ENCODE data around the gene GABBR2.

The GABBR2 gene

GRCh38 chr9:98708933-98709911 is at the start of gene GABBR2:
Gene GABBR2, minus strand, starts transcription at chr9:98708935. Its CDS starts 198 bp downstream, at chr9:98708737.
- DNase-seq: no peak

DNA sequence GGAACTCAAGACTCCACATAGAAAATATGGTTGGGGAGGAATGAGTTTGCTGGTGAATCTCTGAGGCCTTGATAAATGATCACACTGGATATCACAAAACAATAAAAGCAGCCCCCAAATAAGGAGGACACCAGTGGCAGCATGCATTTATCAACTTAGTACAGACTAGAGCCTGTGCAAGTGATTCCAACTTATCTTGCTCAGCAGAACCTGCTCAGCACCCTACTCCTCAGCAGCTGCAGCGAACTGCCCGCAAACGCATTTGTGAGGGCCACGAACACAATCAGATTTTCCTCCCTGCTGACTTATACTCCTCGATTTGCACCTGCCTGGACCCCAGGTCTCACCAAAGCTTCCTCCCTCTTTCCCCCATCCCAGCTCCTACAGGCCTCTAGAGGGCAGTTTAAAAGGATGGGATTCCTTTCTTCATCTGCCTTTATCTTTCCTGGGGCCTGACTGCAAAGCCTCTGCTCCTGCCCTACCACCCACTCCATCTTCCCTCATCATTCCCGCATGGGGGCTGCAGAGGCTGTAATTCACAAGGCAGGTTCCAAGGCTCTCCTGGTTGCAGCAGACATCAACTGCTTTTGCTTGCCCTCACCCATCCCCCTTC is 46.4 kb upstream of the GABBR2 start:
- DNase-seq: no peak

DNA sequence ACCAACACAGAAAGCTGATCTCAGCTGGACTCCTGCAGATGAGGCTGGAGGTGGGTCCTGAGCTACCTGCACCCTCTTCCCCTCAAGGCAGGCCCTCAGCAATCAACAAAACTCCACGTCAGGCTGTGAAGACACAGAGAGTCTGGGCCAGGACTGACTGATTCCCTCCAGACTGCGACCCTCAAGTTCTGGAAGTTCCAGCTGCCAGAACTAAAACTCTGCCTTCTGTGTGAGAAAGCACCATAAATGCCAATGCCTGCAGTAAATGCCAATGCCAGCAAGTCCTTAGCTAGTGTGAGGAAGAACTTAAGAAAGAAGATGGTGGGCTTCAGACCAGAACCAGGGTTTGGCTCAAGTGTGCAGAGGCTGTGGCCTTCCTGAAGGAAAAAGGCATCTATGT is 42.5 kb upstream of the GABBR2 start:
- DNase-seq: no peak

DNA sequence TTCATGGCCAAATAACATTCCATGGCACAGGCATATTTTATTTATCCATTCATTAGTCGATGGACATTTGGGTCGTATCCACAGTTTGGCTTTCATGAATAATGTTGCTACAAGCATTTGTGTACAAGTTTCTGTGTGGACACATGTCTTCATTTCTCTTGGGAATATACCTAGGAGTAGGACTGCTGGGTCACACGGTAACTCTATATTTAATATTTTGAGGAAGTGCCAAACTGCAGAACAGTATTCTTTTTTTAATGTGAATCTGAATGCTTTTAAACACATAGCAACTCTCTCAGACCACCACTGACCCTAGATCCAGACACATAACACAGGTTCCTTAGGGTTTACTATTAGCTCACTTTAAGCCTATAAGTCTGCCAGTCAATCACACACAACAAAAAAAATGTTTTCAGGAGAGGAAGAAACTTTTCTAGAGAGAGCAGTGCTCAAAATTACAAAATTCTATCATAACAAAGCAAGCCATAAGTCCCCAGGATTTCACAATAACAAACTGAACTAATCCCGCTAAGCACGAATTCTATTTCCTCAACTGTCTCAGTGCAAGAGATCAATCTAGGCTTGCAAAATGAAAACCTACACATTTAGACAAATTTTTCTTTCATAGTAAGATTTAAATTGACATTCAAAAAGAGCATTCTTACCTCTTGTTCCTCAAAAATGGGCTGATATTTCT is 41.8 kb upstream of the GABBR2 start:
- DNase-seq: no peak

DNA sequence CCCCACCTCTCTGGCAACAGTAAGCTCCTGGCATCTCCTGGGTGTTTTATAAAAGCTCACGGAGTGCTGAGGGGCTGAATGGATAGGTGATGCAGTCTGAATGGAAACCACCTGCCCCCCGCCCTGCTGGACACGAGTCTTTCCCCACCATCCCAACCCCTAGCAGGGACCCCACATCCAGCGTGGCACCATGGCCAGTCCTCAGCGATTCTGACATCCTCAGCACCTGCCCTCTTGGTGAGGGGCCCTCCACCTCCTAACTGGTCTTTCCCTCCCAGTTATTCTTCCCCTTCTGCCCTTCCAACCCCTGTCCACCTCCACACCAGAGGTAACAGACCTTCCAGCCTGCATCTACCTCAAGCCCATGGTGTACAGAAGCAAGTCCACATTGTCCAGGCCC is 38.7 kb upstream of the GABBR2 start:
- DNase-seq: no peak

- no peak for DNase-seq
Measured at GRCh38 chr9:98745470-98745869, 36.7 kb upstream of the GABBR2 start.

- DNase-seq: no peak
Measured at GRCh38 chr9:98743818-98744611, 35.3 kb upstream of the GABBR2 start.

DNA sequence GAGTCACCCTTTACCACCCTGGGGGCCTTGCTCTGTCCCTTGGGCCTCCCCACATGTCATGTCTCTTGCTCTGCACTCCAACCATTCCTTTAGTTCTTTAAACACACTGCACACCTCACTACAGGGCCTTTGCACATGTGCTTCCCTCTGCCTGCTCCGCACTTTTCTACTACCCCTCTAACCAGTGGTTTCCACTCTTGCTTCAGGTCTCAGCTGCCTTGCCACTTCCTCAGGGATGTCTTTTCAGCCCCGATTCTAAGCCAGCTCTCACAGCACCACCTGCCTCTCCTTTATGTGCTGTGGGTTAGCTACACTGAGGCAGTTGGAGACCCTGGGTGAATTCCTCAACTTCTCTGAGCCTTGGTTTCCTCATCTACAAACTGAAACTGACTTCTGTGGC is 34.6 kb upstream of the GABBR2 start:
- DNase-seq: no peak

GRCh38 chr9:98742325-98743280 is 33.9 kb upstream of the GABBR2 start:
- no peak for DNase-seq

DNA sequence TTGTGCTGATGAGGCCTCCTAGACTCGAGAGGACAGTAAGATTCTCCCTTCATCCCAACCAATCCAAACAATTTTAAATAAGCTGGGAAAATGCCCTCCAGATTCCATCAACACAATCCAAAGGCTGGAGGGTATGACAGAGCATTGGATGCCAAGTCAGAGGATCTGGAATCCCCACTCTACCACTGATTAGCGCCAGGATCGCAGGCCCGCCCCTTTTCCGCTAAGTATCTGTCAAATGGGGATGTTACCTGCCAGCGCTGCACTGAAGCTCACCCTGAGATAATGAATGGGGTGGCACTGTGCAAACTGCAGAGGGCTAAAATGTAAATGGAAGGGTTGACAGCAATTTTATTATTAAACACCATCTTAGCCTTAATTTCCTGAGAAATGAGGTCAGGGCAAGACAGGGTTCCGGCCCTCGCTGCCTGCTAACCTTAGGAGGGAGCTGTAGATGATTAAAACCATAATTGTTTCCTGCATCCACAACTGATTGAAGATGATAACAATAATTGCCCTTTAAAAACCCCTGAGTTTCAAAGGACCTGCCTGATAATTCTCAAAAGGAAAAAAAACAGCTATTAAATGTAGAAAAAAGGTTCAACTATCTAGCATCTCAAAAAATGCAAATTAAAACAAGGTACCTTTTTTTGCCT is 31.6 kb upstream of the GABBR2 start:
- no peak for DNase-seq

- DNase-seq: no peak
Measured at GRCh38 chr9:98738741-98739140, 30.0 kb upstream of the GABBR2 start.

GRCh38 chr9:98736226-98736625 is 27.5 kb upstream of the GABBR2 start:
- DNase-seq: no peak

DNA sequence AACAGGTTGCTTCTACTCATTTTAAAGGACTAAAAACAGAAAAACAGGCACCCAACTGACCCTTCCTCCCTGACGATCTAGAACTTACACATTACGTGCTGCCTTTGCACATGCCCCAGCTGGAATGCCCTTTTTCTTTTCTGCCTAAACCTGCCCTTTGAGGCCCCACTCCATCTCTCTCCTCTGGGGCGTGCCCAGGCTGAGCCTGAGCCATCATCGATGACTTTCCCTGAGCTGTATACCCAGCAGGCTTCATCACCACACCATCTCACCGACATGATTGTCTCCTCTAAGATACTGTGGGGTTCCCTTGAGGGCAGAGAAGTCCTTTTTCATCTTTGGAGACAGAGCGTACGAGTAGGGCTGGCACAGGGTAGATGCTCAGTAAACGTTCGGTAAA is 24.1 kb upstream of the GABBR2 start:
- DNase-seq: no peak

DNA sequence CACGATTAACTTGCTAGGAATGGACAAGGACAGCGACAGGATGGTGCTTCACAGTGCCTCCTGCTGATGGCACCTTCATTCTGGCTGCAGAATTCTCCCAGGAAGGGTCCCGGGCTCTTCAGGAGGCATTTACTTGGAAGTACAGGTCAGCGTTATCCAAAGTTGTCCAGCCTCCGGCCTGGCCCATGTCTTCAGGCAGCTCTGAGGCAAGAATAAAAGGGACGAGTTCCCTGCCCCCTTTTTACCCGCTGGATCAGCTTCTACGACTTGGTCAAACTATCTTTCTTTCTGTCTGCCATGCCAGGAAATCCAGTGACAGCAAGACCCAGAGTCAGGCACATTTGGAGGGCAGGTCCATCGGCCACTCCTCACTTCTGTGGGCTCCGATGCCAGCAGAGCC is 23.4 kb upstream of the GABBR2 start:
- DNase-seq: no peak

DNA sequence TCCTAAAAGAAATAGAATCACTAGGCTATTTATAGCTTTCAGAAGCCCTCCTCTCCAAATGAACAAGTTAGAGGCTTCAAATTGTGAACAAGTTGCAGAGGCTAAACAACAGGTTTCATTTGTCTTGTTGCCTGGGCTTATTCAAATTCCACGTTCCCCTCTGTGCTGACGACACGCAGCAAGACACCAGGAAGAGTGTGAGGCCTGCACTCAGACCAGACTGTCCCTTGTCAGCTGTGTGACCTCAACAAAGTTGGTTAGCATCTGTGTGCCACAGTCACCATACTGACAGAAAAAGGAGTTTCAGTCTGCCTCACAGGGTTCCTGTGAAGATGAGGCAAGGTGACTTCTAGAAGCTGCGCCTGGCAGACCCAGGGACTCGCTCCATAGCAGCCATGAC is 22.1 kb upstream of the GABBR2 start:
- DNase-seq: no peak

- no peak for DNase-seq
Measured at GRCh38 chr9:98728500-98728899, 19.8 kb upstream of the GABBR2 start.

GRCh38 chr9:98727428-98727827 is 18.7 kb upstream of the GABBR2 start:
- DNase-seq: no peak

GRCh38 chr9:98726735-98727134 is 18.0 kb upstream of the GABBR2 start:
- DNase-seq: no peak

DNA sequence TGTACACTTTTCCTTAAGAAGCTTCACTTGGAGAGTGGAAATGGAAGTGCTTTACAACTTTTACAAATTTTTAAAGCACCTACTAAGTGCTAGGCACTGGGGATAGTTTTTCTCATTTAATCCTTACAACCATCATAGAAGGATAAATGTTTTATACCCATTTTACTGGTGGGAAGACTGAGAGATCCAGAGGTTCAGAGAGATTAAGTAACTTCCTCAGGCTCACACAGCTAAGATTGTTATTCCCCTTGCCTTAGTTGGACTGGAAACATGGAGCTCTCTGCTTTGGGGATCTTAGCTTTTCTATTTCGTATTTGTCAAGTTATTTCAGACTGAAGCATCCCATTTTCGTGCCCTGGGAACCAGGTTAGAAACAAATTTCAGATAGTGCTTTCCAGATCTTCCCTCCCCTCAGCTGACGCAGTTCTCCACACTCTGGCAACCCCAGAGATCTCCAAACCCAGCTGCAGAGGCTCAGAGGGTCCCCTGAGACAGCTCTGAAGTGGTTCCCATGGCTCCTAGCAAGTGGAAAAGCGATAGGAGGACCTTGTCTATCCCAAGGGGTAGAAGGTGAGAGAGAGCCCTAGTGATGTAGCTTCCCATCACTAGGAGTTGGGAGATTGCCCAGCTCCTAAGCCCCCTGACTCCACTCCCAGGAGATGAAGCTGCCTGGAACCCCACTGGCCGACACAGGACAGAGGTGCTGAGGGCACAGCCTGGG is 16.2 kb upstream of the GABBR2 start:
- no peak for DNase-seq

DNA sequence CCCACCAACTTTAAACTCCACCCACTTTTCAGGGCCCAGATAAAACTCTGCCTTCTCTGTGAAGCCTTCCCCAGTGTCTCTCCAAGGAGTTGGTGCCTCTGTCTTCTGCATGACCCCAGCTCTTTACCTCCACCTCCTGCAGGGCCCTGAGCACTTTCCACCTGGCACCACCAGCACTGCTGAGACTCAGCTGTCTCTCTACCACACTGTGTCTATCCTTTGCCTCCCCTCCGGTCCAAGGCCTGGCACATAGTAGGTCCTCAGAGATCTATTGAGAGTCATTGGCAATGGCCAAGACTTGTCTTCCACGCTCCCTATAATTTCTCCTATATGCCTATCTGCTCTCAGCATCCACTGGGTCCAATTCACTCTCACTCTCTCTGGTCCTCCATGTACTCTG is 12.9 kb upstream of the GABBR2 start:
- DNase-seq: no peak

Measured in activated CD4-positive, alpha-beta T cell treated with anti-CD3 and anti-CD28 coated beads, Interleukin-2, amount 50 U/mL, for 48 hours (primary cell).